HG03442 (cell line): ENCODE results near the gene RPH3AL.

Experiments used
- ATAC-seq: cut with Tn5 transposase; IDR thresholded peaks from one replicate; pipeline ENCODE4 v1.9.1; 2021; ENCODE audit warnings: mild to moderate bottlenecking, moderate library complexity; ENCODE audit not compliant: unreplicated experiment

Gene RPH3AL

GRCh38 chr17:266219-266618 lies 86.4 kb downstream of the RPH3AL start:
- ATAC-seq: no peak

GRCh38 chr17:265718-266117 lies 86.9 kb downstream of the RPH3AL start:
- no peak for ATAC-seq

- no peak for ATAC-seq
Measured at GRCh38 chr17:263773-264172, 88.8 kb downstream of the RPH3AL start.

GRCh38 chr17:263271-263670 lies 89.3 kb downstream of the RPH3AL start:
- no peak for ATAC-seq

- no peak for ATAC-seq
Measured at GRCh38 chr17:261635-262034, 91.0 kb downstream of the RPH3AL start.

GRCh38 chr17:260944-261343 lies 91.7 kb downstream of the RPH3AL start:
- no peak for ATAC-seq

GRCh38 chr17:260031-260791 lies 92.4 kb downstream of the RPH3AL start:
- no peak for ATAC-seq

- no peak for ATAC-seq
Measured at GRCh38 chr17:259341-259976, 93.1 kb downstream of the RPH3AL start.

- ATAC-seq: no peak
Measured at GRCh38 chr17:258906-259305, 93.7 kb downstream of the RPH3AL start.

GRCh38 chr17:258045-258734 lies 94.4 kb downstream of the RPH3AL start:
- ATAC-seq: no peak

GRCh38 chr17:253091-253846 lies 99.3 kb downstream of the RPH3AL start:
- no peak for ATAC-seq

- no peak for ATAC-seq
Measured at GRCh38 chr17:252456-252855, 100.2 kb downstream of the RPH3AL start.

- no peak for ATAC-seq
Measured at GRCh38 chr17:251531-251930, 101.1 kb downstream of the RPH3AL start.

- ATAC-seq: no peak
Measured at GRCh38 chr17:250487-251300, 101.9 kb downstream of the RPH3AL start.

- ATAC-seq: no peak
Measured at GRCh38 chr17:249236-249993, 103.2 kb downstream of the RPH3AL start.

GRCh38 chr17:248337-249235 lies 104.0 kb downstream of the RPH3AL start:
- ATAC-seq: no peak

- ATAC-seq: no peak
Measured at GRCh38 chr17:247767-248166, 104.8 kb downstream of the RPH3AL start.

GRCh38 chr17:246851-247421 lies 105.7 kb downstream of the RPH3AL start:
- no peak for ATAC-seq
